CD4-positive, alpha-beta T cell (primary cell): ENCODE data around the gene SYNE1. TPM values are rescaled to one million over a fixed set of nuclear protein-coding genes. Genes with fewer than 3 reads are reported as not detected.

Source experiments
- ATAC-seq: fragments of 200-7000 bp; cut with Tn5 transposase; one replicate; pipeline ENCODE4 v1.10.0; 2022; ENCODE audit warnings: mild to moderate bottlenecking; ENCODE audit not compliant: poor library complexity
- CTCF ChIA-PET: fragments of 350-600 bp; sonication (Branson Sonifier 250); formaldehyde crosslinking; loops from one replicate; lab custom pipeline; 2021; ENCODE audit warnings: antibody characterized with exemption, inconsistent platforms; lab: Charles Lee
- POLR2A ChIA-PET: fragments of 350-600 bp; sonication (Branson Sonifier 250); formaldehyde crosslinking; loops from one replicate; lab custom pipeline; 2021; ENCODE audit warnings: antibody characterized with exemption, inconsistent platforms; lab: Charles Lee
- DNase-seq, 14 experiments: peaks; one replicate each; pipeline ENCODE4 v3.0.0-alpha.2; 2013 to 2020; ENCODE audit warnings: mixed read lengths in 2 of 14
- H3K27ac ChIP-seq, 2 donors: one replicate each; pipeline versions ENCODE4 v1.5.1 to v1.7.0; 2013; ENCODE audit warnings: low read length in 2 of 2, low read depth in 1 of 2, mild to moderate bottlenecking in 1 of 2
- H3K27me3 ChIP-seq, 2 experiments: 1 replicate in 1 of 2; 2 replicates in 1 of 2; pipeline versions ENCODE4 v1.6.1 to v1.7.0; 2013; ENCODE audit warnings: low read length in 2 of 2, control low read depth in 1 of 2, mild to moderate bottlenecking in 1 of 2, moderate library complexity in 1 of 2; ENCODE audit not compliant: insufficient read depth in 2 of 2, control insufficient read depth in 1 of 2
- H3K36me3 ChIP-seq: one replicate; pipeline ENCODE4 v1.6.1; 2013; ENCODE audit warnings: low read length, control low read depth; ENCODE audit not compliant: insufficient read depth
- H3K4me1 ChIP-seq: one replicate; pipeline ENCODE4 v1.6.1; 2013; ENCODE audit warnings: low read length, control low read depth; ENCODE audit not compliant: insufficient read depth
- H3K4me3 ChIP-seq: one replicate; pipeline ENCODE4 v1.5.1; 2013; ENCODE audit warnings: mild to moderate bottlenecking, low read length, moderate library complexity
- H3K9me3 ChIP-seq, 2 experiments: 1 replicate in 1 of 2; 2 replicates in 1 of 2; pipeline versions ENCODE4 v1.6.1 to v1.7.0; 2013; ENCODE audit warnings: low read length in 2 of 2, mild to moderate bottlenecking in 2 of 2, control low read depth in 1 of 2, moderate library complexity in 1 of 2; ENCODE audit not compliant: control insufficient read depth in 1 of 2, insufficient read depth in 1 of 2
- H3K27ac Mint-ChIP-seq: one replicate; pipeline ENCODE4 v1.8.0; 2020; ENCODE audit warnings: mixed read lengths
- H3K27me3 Mint-ChIP-seq: one replicate; pipeline ENCODE4 v1.8.0; 2021; ENCODE audit warnings: mixed read lengths
- H3K36me3 Mint-ChIP-seq: one replicate; pipeline ENCODE4 v1.8.0; 2021; ENCODE audit warnings: low read depth, mixed read lengths
- H3K4me1 Mint-ChIP-seq: one replicate; pipeline ENCODE4 v1.8.0; 2021; ENCODE audit warnings: low read depth, mixed read lengths
- H3K4me3 Mint-ChIP-seq: one replicate; pipeline ENCODE4 v1.8.0; 2020; ENCODE audit warnings: mild to moderate bottlenecking, mixed read lengths
- H3K9me3 Mint-ChIP-seq: one replicate; pipeline ENCODE4 v1.8.0; 2020; ENCODE audit warnings: mixed read lengths
- CTCF ChIP-seq: fragments of 200-600 bp; IDR thresholded peaks from one replicate; pipeline ENCODE4 v1.8.0; 2022; ENCODE audit warnings: antibody characterized with exemption, mild to moderate bottlenecking
- intact Hi-C, 2 experiments: fragments of 100-400 bp; cut with DNase I in 1 of 2; cut with micrococcal nuclease in 1 of 2; formaldehyde crosslinking; loops; one replicate each; pipeline versions ENCODE4 v1.15.1 to v1.9.0; 2023 to 2025; cut with DNase I, micrococcal nuclease
- total RNA-seq, 174 experiments: library from RNA in 2 of 174; stranded (reverse) in 2 of 174; gene quantifications; one replicate each; pipeline ENCODE4 v1.2.3 and lab custom pipeline; 2021 to 2026

The SYNE1 gene
- total RNA-seq, 2 experiments from 2014 or later = 94.9 to 108 TPM

GRCh38 chr6:152100183-152100618 lies 537.0 kb downstream of the SYNE1 start:
- Mint-ChIP-seq H3K27ac (no peak overlapping the region), H3K36me3 (no peaks in the 10 kb centered on the region)

GRCh38 chr6:152099446-152100182 lies 537.5 kb downstream of the SYNE1 start:
- no peaks in the 10 kb centered on the region for H3K9me3 Mint-ChIP-seq
- no peak for TF ChIP-seq CTCF
- H3K4me3 Mint-ChIP-seq = no peak overlapping the region
- H3K27me3 Mint-ChIP-seq = no peaks in the 10 kb centered on the region
- no peaks in the 10 kb centered on the region for H3K36me3 Mint-ChIP-seq
- Histone ChIP-seq H3K9me3 (no peaks in the 10 kb centered on the region), H3K27ac (no peak overlapping the region), H3K4me1 (no peaks in the 10 kb centered on the region), H3K4me3 (no peak overlapping the region), H3K27me3 (no peaks in the 10 kb centered on the region), H3K36me3 (no peaks in the 10 kb centered on the region)
- no peaks in the 10 kb centered on the region for H3K4me1 Mint-ChIP-seq
- no peak for DNase-seq
- no peak for ATAC-seq
- H3K27ac Mint-ChIP-seq = no peak overlapping the region
- CTCF ChIA-PET = no interaction called here
- intact Hi-C loops = no loop called here
- POLR2A ChIA-PET = no interaction called here

More at GRCh38 chr6:152100183-152100618, 537.0 kb downstream of the SYNE1 start:
- no peak for ATAC-seq
- intact Hi-C loops = no loop called here
- POLR2A ChIA-PET = no interaction called here
- H3K36me3 ChIP-seq = no peaks in the 10 kb centered on the region
- H3K27me3 ChIP-seq = no peaks in the 10 kb centered on the region
- no peak overlapping the region for H3K4me3 ChIP-seq
- CTCF ChIA-PET = no interaction called here
- H3K27me3 Mint-ChIP-seq = no peaks in the 10 kb centered on the region
- H3K9me3 Mint-ChIP-seq = no peaks in the 10 kb centered on the region
- no peak overlapping the region for H3K4me3 Mint-ChIP-seq
- no peaks in the 10 kb centered on the region for H3K9me3 ChIP-seq
- no peak for TF ChIP-seq CTCF
- DNase-seq = peak in 2 of 14 experiments; percentile 28 to 44
- H3K4me1 Mint-ChIP-seq = no peaks in the 10 kb centered on the region
- H3K4me1 ChIP-seq = no peaks in the 10 kb centered on the region
- no peak overlapping the region for H3K27ac ChIP-seq

- no peak overlapping the region for H3K4me3 ChIP-seq
- H3K9me3 ChIP-seq = no peaks in the 10 kb centered on the region
- no peaks in the 10 kb centered on the region for H3K4me1 Mint-ChIP-seq
- H3K27me3 ChIP-seq = no peaks in the 10 kb centered on the region
- no peak for ATAC-seq
- H3K4me1 ChIP-seq = no peaks in the 10 kb centered on the region
- ChIA-PET POLR2A (no interaction called here), CTCF (no interaction called here)
- H3K27ac ChIP-seq = no peak overlapping the region
- no peak overlapping the region for H3K4me3 Mint-ChIP-seq
- DNase-seq = no peak
- no peak overlapping the region for H3K27ac Mint-ChIP-seq
- H3K36me3 Mint-ChIP-seq = no peaks in the 10 kb centered on the region
- no peaks in the 10 kb centered on the region for H3K27me3 Mint-ChIP-seq
- intact Hi-C loops = no loop called here
- no peaks in the 10 kb centered on the region for H3K9me3 Mint-ChIP-seq
- no peaks in the 10 kb centered on the region for H3K36me3 ChIP-seq
- no peak for TF ChIP-seq CTCF
Observed at GRCh38 chr6:152098683-152099082, 538.5 kb downstream of the SYNE1 start.
